CD4-positive, alpha-beta T cell treated with Interleukin-1 beta for 1 hour (primary cell): Measurements from ENCODE around the gene RPRM.
"Not testable (repeated sequence)": the region's sequence is repeated elsewhere in the genome, so short reads cannot be mapped to it uniquely, and the experiment has no call there.

Experiments used
- DNase-seq, 2 donors: peaks; one replicate each; pipeline ENCODE4 v3.0.0-alpha.2; 2020 to 2022

Gene RPRM

DNA sequence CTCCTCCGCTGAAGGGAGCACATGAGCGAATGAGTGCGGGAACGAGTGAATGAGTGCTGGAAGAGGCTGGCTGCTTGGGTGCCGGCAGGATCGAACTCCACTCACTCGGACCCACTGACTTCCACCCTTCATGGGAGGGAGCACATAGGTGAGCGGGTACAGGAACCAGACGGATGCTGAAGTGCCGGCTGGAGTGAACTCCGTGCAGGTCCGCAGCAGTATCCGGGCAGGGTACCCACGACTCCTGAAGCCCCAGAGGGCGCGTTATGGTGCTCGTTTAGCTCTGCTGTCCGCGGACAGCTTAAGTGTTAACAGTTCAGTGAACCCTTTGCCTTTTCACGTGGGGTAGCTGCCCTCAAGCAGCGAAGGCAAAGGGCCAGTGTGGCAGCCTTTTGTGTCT is 23.2 kb downstream of the RPRM start:
- no peak for DNase-seq

DNA sequence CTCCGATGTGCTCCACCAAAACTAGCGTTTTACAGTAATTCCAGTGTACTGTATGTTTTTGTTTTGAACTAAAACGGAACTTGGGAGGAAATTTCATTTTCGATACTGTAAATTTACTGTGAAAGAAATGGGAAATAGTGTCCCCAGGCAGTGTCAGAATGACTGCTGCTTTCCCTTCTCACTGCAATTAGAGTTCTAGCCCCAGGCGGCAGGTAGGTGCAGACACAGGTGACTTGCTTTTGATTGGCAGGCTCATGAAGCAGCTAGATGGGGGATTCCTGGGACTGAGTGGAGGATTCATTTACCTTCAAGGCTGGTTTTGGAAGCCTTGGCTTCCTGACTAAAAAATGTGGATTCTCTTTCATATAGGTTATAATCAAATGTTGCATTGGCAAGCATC is 27.0 kb downstream of the RPRM start:
- DNase-seq, result no peak

DNA sequence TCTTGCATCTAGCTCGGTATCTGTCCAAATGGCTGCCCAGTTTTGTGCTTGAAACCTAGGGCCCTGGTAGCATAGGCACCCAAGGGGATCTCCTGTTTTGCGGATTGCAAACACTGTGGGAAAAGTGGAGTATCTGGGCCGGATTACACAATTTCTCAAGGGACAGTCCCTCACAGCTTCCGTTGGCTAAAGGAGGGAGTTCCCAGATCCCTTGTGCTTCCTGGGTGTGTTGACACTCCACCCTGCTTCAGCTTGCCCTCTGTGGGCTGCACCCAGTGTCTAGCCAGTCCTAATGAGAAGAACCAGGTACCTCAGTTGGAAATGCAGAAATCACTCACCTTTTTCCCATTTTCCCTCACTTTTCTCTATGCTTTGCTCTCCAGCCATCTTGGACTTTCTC is 35.5 kb downstream of the RPRM start:
- no peak for DNase-seq

DNA sequence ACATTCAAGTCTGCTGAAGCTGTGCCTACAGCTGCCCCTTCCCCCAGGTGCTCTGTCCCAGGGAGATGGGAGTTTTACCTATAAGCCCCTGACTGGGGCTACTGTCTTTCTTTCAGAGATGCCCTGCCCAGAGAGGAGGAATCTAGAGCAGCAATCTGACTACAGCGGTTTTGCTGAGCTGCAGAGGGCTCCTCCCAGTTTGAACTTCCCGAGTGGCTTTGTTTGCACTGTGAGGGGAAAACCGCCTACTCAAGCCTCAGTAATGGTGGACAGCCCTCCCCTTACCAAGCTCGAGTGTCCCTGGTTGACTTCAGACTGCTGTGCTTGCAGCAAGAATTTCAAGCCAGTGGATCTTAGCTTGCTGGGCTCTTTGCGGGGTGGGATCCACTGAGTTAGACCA is 35.9 kb downstream of the RPRM start:
- DNase-seq, result not testable (repeated sequence)

DNA sequence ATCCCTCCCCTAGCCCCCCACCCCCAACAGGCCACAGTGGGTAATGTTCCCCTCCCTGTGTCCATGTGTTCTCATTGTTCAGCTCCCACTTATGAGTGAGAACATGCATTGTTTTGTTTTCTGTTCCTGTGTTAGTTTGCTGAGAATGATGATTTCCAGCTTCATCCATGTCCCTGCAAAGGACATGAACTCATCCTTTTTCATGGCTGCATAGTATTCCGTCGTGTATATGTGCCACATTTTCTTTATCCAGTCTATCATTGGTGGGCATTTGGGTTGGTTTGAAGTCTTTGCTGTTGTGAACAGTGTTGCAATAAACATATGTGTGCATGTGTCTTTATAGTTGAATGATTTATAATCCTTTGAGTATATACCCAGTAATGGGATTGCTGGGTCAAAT is 38.5 kb downstream of the RPRM start:
- DNase-seq, result not testable (repeated sequence)

DNA sequence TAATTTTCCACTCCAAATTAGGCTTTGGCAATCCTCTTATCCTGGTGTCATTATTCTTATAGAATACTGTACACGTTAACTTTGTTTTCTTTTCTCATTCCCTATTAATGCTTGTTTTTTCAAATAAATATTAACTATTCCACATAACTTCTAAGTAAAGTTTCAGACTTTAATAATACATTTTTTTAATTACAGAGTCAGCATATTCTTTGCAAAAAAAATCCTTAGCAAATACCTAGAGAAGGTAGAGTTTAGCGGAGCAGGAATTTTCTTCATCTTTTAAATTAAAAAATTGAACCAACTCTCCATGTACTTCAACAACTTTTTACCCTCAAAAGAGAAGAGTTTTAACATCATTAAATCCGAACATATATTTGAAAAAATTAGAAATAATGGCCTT is 45.2 kb downstream of the RPRM start:
- no peak for DNase-seq

DNA sequence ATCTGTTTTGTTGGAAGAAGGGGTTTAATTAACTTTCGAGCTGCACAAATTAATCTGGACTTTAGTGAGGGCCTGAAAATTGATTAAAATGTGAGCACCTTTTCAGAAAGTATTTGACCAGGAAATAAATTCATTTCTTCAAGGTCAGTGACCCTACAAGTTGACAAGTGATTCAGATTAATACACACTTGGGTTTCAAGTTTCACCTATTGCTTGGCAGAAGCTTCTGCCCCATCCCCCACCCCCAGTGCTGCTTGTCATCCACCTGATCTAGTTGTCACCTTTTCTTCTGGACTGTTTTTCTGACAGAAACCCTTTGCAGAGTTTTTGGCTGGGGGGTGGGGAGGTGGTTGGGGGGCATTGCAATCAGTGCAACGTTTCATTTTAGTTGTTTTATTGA is 46.2 kb downstream of the RPRM start:
- DNase-seq, result no peak

DNA sequence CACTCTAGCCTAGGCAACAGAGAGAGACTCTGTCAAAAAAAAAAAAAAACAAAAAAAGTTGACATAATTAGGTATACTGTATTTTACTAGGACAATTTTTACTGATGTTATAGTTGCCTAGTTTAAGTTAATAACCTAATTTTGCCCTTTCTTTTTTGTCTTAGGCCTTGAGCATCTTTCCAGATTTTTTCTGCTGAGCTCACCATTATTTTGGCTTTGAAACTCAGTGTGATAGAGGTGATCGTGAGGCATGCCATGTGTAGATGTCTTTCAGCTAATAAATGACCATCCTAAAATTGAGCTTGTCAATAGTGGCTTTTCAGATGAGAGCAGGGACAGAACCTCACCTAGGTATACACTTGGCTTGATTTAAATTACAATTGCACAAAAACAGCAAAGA is 47.4 kb downstream of the RPRM start:
- no peak for DNase-seq
